Measurements from ENCODE around the gene MED17.

DNA sequence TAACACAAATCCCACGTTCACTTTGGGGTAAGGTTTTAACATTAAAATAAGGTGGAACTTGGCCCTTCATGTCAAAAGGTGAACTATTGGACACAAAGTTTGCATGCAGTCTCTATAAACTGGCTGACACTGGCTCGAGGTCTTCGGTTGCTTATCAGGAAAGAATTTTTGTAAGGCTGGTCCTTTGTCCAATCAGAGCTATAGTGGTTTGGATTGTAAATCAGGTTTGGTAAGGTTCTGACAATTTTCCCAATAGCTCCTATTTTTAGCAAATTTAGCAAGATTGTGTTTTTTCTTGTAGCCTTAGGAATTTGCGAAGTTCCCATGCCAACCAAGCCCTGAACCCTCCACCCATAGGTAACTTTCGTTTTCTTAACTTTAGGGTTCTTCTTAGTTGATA, 17.6 kb upstream of the MED17 start:
- no peak for TF ChIP-seq ZNF8 (CRISPR knock-in tag; IDR thresholded peaks at IDR 0.05)
- TF ChIP-seq, protein P1, sequence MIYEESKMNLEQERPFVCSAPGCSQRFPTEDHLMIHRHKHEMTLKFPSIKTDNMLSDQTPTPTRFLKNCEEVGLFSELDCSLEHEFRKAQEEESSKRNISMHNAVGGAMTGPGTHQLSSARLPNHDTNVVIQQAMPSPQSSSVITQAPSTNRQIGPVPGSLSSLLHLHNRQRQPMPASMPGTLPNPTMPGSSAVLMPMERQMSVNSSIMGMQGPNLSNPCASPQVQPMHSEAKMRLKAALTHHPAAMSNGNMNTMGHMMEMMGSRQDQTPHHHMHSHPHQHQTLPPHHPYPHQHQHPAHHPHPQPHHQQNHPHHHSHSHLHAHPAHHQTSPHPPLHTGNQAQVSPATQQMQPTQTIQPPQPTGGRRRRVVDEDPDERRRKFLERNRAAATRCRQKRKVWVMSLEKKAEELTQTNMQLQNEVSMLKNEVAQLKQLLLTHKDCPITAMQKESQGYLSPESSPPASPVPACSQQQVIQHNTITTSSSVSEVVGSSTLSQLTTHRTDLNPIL (CRISPR knock-in tag; IDR thresholded peaks at IDR 0.05; ENCODE audit: low read depth) = no peak
- TF ChIP-seq ZFP3 (CRISPR knock-in tag; IDR thresholded peaks at IDR 0.05) = no peak
- TF ChIP-seq RARB (CRISPR knock-in tag; IDR thresholded peaks at IDR 0.05) = no peak
- TF ChIP-seq ISL1 (CRISPR knock-in tag; IDR thresholded peaks at IDR 0.05) = no peak
- TF ChIP-seq, protein P2, sequence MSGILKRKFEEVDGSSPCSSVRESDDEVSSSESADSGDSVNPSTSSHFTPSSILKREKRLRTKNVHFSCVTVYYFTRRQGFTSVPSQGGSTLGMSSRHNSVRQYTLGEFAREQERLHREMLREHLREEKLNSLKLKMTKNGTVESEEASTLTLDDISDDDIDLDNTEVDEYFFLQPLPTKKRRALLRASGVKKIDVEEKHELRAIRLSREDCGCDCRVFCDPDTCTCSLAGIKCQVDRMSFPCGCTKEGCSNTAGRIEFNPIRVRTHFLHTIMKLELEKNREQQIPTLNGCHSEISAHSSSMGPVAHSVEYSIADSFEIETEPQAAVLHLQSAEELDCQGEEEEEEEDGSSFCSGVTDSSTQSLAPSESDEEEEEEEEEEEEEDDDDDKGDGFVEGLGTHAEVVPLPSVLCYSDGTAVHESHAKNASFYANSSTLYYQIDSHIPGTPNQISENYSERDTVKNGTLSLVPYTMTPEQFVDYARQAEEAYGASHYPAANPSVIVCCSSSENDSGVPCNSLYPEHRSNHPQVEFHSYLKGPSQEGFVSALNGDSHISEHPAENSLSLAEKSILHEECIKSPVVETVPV (CRISPR knock-in tag; IDR thresholded peaks at IDR 0.05) = no peak
- TF ChIP-seq ARNTL (CRISPR knock-in tag; IDR thresholded peaks at IDR 0.05; ENCODE audit: borderline replicate concordance, low read depth) = no peak
- TF ChIP-seq GLIS3 (CRISPR knock-in tag; IDR thresholded peaks at IDR 0.05) = no peak
- no peak for TF ChIP-seq ZNF70 (CRISPR knock-in tag; IDR thresholded peaks at IDR 0.05)

Measured in SK-N-SH treated with all-trans-retinoic acid at 6 μM for 48 hours (cell line).